Neural crest cell (in vitro differentiated cells): ENCODE data around the gene ERP44. TPM values are rescaled to one million over a fixed set of nuclear protein-coding genes. Genes with fewer than 3 reads are reported as not detected.

ENCODE experiments used
- DNase-seq: peaks from one replicate; pipeline ENCODE4 v3.0.0; 2021; ENCODE audit warnings: low read depth, mixed read lengths, low spot score
- H3K27ac Mint-ChIP-seq: one replicate; pipeline ENCODE4 v1.8.0; 2021; ENCODE audit warnings: mild to moderate bottlenecking, mixed read lengths; ENCODE audit not compliant: unreplicated experiment
- H3K27me3 Mint-ChIP-seq: 2 replicates; pipeline ENCODE4 v1.8.0; 2021; ENCODE audit warnings: low read depth, mild to moderate bottlenecking, mixed read lengths
- H3K36me3 Mint-ChIP-seq: 2 replicates; pipeline ENCODE4 v1.8.0; 2021; ENCODE audit warnings: low read depth, mild to moderate bottlenecking, mixed read lengths
- H3K4me1 Mint-ChIP-seq: 2 replicates; pipeline ENCODE4 v1.8.0; 2021; ENCODE audit warnings: mixed read lengths
- H3K4me3 Mint-ChIP-seq: one replicate; pipeline ENCODE4 v1.8.0; 2021; ENCODE audit warnings: mild to moderate bottlenecking, mixed read lengths
- H3K9me3 Mint-ChIP-seq: 2 replicates; pipeline ENCODE4 v1.8.0; 2021; ENCODE audit warnings: mixed read lengths
- CTCF ChIP-seq: fragments of 200-600 bp; sonication (generic); conservative IDR thresholded peaks from 2 replicates; pipeline ENCODE4 v1.5.0; 2021; ENCODE audit warnings: antibody characterized with exemption, mild to moderate bottlenecking
- total RNA-seq: library from RNA; stranded (reverse); gene quantifications from 2 replicates; pipeline ENCODE4 v1.2.1, GENCODE V29; 2021

The ERP44 gene
- total RNA-seq, 1 donor from 2014 or later = 13.6 TPM

GRCh38 chr9:100049551-100049950, 49.2 kb downstream of the ERP44 start:
- TF ChIP-seq CTCF = no peak
- no peaks in the 10 kb centered on the region for H3K27me3 Mint-ChIP-seq
- H3K4me3 Mint-ChIP-seq = no peak overlapping the region
- no peaks in the 10 kb centered on the region for H3K4me1 Mint-ChIP-seq
- H3K36me3 Mint-ChIP-seq = peaks cover 20% of the 10 kb centered on the region
- no peaks in the 10 kb centered on the region for H3K9me3 Mint-ChIP-seq
- H3K27ac Mint-ChIP-seq = no peak overlapping the region
- DNase-seq = no peak

- peaks cover 23% of the 10 kb centered on the region for H3K9me3 Mint-ChIP-seq
- H3K27me3 Mint-ChIP-seq = no peaks in the 10 kb centered on the region
- peaks cover 63% of the 10 kb centered on the region for H3K36me3 Mint-ChIP-seq
- no peak for TF ChIP-seq CTCF
- no peak overlapping the region for H3K4me3 Mint-ChIP-seq
- H3K27ac Mint-ChIP-seq = no peak overlapping the region
- H3K4me1 Mint-ChIP-seq = no peaks in the 10 kb centered on the region
- DNase-seq = no peak
Measured at GRCh38 chr9:100038472-100038871, 60.3 kb downstream of the ERP44 start.

GRCh38 chr9:100033877-100034551, 64.8 kb downstream of the ERP44 start:
- H3K9me3 Mint-ChIP-seq = peaks cover 12% of the 10 kb centered on the region
- TF ChIP-seq CTCF = no peak
- no peak overlapping the region for H3K4me3 Mint-ChIP-seq
- DNase-seq = no peak
- no peaks in the 10 kb centered on the region for H3K27me3 Mint-ChIP-seq
- peaks cover 50% of the 10 kb centered on the region for H3K36me3 Mint-ChIP-seq
- no peaks in the 10 kb centered on the region for H3K4me1 Mint-ChIP-seq
- H3K27ac Mint-ChIP-seq = no peak overlapping the region

GRCh38 chr9:100030548-100030947, 68.3 kb downstream of the ERP44 start:
- no peak for TF ChIP-seq CTCF
- H3K4me3 Mint-ChIP-seq = no peak overlapping the region
- no peak for DNase-seq
- peaks cover 8% of the 10 kb centered on the region for H3K9me3 Mint-ChIP-seq
- no peak overlapping the region for H3K27ac Mint-ChIP-seq
- peaks cover 30% of the 10 kb centered on the region for H3K36me3 Mint-ChIP-seq
- H3K4me1 Mint-ChIP-seq = peaks cover 3% of the 10 kb centered on the region
- H3K27me3 Mint-ChIP-seq = no peaks in the 10 kb centered on the region

- peaks cover 26% of the 10 kb centered on the region for H3K36me3 Mint-ChIP-seq
- no peak for TF ChIP-seq CTCF
- H3K27ac Mint-ChIP-seq = no peak overlapping the region
- DNase-seq = no peak
- peaks cover 3% of the 10 kb centered on the region for H3K9me3 Mint-ChIP-seq
- H3K4me1 Mint-ChIP-seq = peaks cover 3% of the 10 kb centered on the region
- H3K4me3 Mint-ChIP-seq = no peak overlapping the region
- H3K27me3 Mint-ChIP-seq = no peaks in the 10 kb centered on the region
Measured at GRCh38 chr9:100029251-100029650, 69.5 kb downstream of the ERP44 start.
